HEK293 (cell line): ENCODE results near the gene POGZ.

Experiments
- BCL11A ChIP-seq: fragments of 450-650 bp; formaldehyde crosslinking; IDR thresholded peaks from 2 replicates; pipeline ENCODE4 v1.5.1; 2016; ENCODE audit warnings: low read depth, missing biosample characterization, missing genetic modification characterization
- CTCF ChIP-seq: fragments of 450-650 bp; formaldehyde crosslinking; IDR thresholded peaks from 2 replicates; pipeline ENCODE4 v1.5.1; 2016; ENCODE audit warnings: missing biosample characterization, missing genetic modification characterization
- EGR2 ChIP-seq: fragments of 450-650 bp; formaldehyde crosslinking; IDR thresholded peaks from 2 replicates; pipeline ENCODE4 v1.5.1; 2016; ENCODE audit warnings: low read depth, missing biosample characterization, missing genetic modification characterization
- ELK4 ChIP-seq: IDR thresholded peaks from 2 replicates; pipeline ENCODE4 v1.6.1; 2011; ENCODE audit warnings: mild to moderate bottlenecking, low read depth, low read length, borderline replicate concordance
- GLIS2 ChIP-seq: fragments of 450-650 bp; formaldehyde crosslinking; IDR thresholded peaks from 2 replicates; pipeline ENCODE4 v1.5.1; 2016; ENCODE audit warnings: missing biosample characterization, missing genetic modification characterization
- HOXC10 ChIP-seq: sonication (generic); formaldehyde crosslinking; IDR thresholded peaks from 2 replicates; pipeline ENCODE4 v1.8.1; 2023; ENCODE audit warnings: mild to moderate bottlenecking, missing genetic modification reagents
- MZF1 ChIP-seq: fragments of 450-650 bp; formaldehyde crosslinking; IDR thresholded peaks from 2 replicates; pipeline ENCODE4 v1.5.1; 2017; ENCODE audit warnings: missing biosample characterization, missing genetic modification characterization, borderline replicate concordance
- WT1 ChIP-seq: fragments of 450-650 bp; formaldehyde crosslinking; IDR thresholded peaks from 2 replicates; pipeline ENCODE4 v1.5.1; 2016; ENCODE audit warnings: missing biosample characterization, missing genetic modification characterization
- ZEB2 ChIP-seq: fragments of 450-650 bp; formaldehyde crosslinking; IDR thresholded peaks from 2 replicates; pipeline ENCODE4 v1.5.1; 2016; ENCODE audit warnings: missing biosample characterization, missing genetic modification characterization
- ZNF138 ChIP-seq: fragments of 450-650 bp; formaldehyde crosslinking; IDR thresholded peaks from 2 replicates; pipeline ENCODE4 v1.5.1; 2016; ENCODE audit warnings: missing biosample characterization, missing genetic modification characterization, borderline replicate concordance
- ZNF184 ChIP-seq: fragments of 450-650 bp; IDR thresholded peaks from 2 replicates; pipeline ENCODE4 v1.5.1; 2018; ENCODE audit warnings: missing biosample characterization, mild to moderate bottlenecking, missing genetic modification characterization
- ZNF23 ChIP-seq: fragments of 450-650 bp; formaldehyde crosslinking; IDR thresholded peaks from 2 replicates; pipeline ENCODE4 v1.5.1; 2016; ENCODE audit warnings: missing biosample characterization, missing genetic modification characterization, borderline replicate concordance
- ZNF280D ChIP-seq: fragments of 450-650 bp; formaldehyde crosslinking; IDR thresholded peaks from 2 replicates; pipeline ENCODE4 v1.5.1; 2016; ENCODE audit warnings: missing biosample characterization, missing genetic modification characterization
- ZNF302 ChIP-seq: fragments of 450-650 bp; formaldehyde crosslinking; IDR thresholded peaks from 2 replicates; pipeline ENCODE4 v1.5.1; 2016; ENCODE audit warnings: missing biosample characterization, missing genetic modification characterization, low read depth
- ZNF391 ChIP-seq: fragments of 450-650 bp; formaldehyde crosslinking; IDR thresholded peaks from 2 replicates; pipeline ENCODE4 v1.5.1; 2016; ENCODE audit warnings: low read depth, missing biosample characterization, missing genetic modification characterization, borderline replicate concordance
- ZNF404 ChIP-seq: fragments of 450-650 bp; formaldehyde crosslinking; IDR thresholded peaks from 2 replicates; pipeline ENCODE4 v1.5.1; 2017; ENCODE audit warnings: missing biosample characterization, missing genetic modification characterization
- ZNF529 ChIP-seq: fragments of 450-650 bp; formaldehyde crosslinking; IDR thresholded peaks from 2 replicates; pipeline ENCODE4 v1.5.1; 2017; ENCODE audit warnings: missing genetic modification characterization, missing biosample characterization; ENCODE audit not compliant: insufficient replicate concordance
- ZNF561 ChIP-seq: fragments of 450-650 bp; IDR thresholded peaks from 2 replicates; pipeline ENCODE4 v1.5.1; 2018; ENCODE audit warnings: missing biosample characterization, missing genetic modification characterization, borderline replicate concordance
- ZNF629 ChIP-seq: fragments of 450-650 bp; formaldehyde crosslinking; IDR thresholded peaks from 2 replicates; pipeline ENCODE4 v1.5.1; 2017; ENCODE audit warnings: missing biosample characterization, missing genetic modification characterization
- ZNF654 ChIP-seq: fragments of 450-650 bp; formaldehyde crosslinking; IDR thresholded peaks from 2 replicates; pipeline ENCODE4 v1.5.1; 2016; ENCODE audit warnings: low read depth, missing biosample characterization, missing genetic modification characterization
- ZNF660 ChIP-seq: fragments of 450-650 bp; IDR thresholded peaks from 2 replicates; pipeline ENCODE4 v1.5.1; 2018; ENCODE audit warnings: missing biosample characterization, mild to moderate bottlenecking, missing genetic modification characterization
- ZNF776 ChIP-seq: fragments of 450-650 bp; formaldehyde crosslinking; IDR thresholded peaks from 2 replicates; pipeline ENCODE4 v1.5.0; 2017; ENCODE audit warnings: missing biosample characterization, missing genetic modification characterization, borderline replicate concordance
- ZNF837 ChIP-seq: fragments of 450-650 bp; formaldehyde crosslinking; IDR thresholded peaks from 2 replicates; pipeline ENCODE4 v1.5.1; 2016; ENCODE audit warnings: missing biosample characterization, missing genetic modification characterization
- ZSCAN16 ChIP-seq: fragments of 450-650 bp; formaldehyde crosslinking; IDR thresholded peaks from 2 replicates; pipeline ENCODE4 v1.5.1; 2016; ENCODE audit warnings: missing biosample characterization, missing genetic modification characterization
- ZSCAN4 ChIP-seq: fragments of 450-650 bp; formaldehyde crosslinking; IDR thresholded peaks from 2 replicates; pipeline ENCODE4 v1.5.1; 2017; ENCODE audit warnings: missing biosample characterization, missing genetic modification characterization
- TF ChIP-seq, protein P1 (sequence below): fragments of 450-650 bp; formaldehyde crosslinking; IDR thresholded peaks from 2 replicates; pipeline ENCODE4 v1.5.1; 2016; ENCODE audit warnings: missing biosample characterization, missing genetic modification characterization
- TF ChIP-seq, protein P2 (sequence below): fragments of 450-650 bp; formaldehyde crosslinking; IDR thresholded peaks from 2 replicates; pipeline ENCODE4 v1.5.1; 2017; ENCODE audit warnings: missing biosample characterization, missing genetic modification characterization
- TF ChIP-seq, protein P3 (sequence below): fragments of 450-650 bp; formaldehyde crosslinking; IDR thresholded peaks from 2 replicates; pipeline ENCODE4 v1.5.1; 2017; ENCODE audit warnings: missing biosample characterization, missing genetic modification characterization

The POGZ gene

GRCh38 chr1:151459331-151460046, at the start of gene POGZ (continued):
- TF ChIP-seq, protein P1, sequence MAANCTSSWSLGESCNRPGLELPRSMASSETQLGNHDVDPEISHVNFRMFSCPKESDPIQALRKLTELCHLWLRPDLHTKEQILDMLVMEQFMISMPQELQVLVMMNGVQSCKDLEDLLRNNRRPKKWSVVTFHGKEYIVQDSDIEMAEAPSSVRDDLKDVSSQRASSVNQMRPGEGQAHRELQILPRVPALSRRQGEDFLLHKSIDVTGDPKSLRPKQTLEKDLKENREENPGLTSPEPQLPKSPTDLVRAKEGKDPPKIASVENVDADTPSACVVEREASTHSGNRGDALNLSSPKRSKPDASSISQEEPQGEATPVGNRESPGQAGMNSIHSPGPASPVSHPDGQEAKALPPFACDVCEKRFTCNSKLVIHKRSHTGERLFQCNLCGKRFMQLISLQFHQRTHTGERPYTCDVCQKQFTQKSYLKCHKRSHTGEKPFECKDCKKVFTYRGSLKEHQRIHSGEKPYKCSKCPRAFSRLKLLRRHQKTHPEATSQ, result no peak
- TF ChIP-seq ZSCAN4 (tag by site-specific recombination) (no peak), EGR2 (no peak), ZNF23 (tag by site-specific recombination) (no peak), CTCF (no peak), MZF1 (tag by site-specific recombination) (no peak), ZNF529 (peak; percentile 14), ZNF391 (no peak), ZNF629 (peak; percentile 88), ZNF302 (tag by site-specific recombination) (no peak), ZNF404 (tag by site-specific recombination) (no peak), HOXC10 (no peak), ZNF561 (tag by site-specific recombination) (peak; percentile 57; the same call in 1 of the 2 replicates), GLIS2 (peak; percentile 51; the same call in 1 of the 2 replicates), ZEB2 (tag by site-specific recombination) (0 out of 2 replicates have a peak, but pooled peaks have one; percentile 58), ZNF138 (tag by site-specific recombination) (no peak), ZNF660 (tag by site-specific recombination) (peak; percentile 61), ZNF654 (tag by site-specific recombination) (no peak), ZNF837 (tag by site-specific recombination) (no peak), ZNF280D (tag by site-specific recombination) (no peak), ZNF776 (no peak), ELK4 (peak; percentile 49; the same call in 1 of the 2 replicates), BCL11A (no peak), ZSCAN16 (tag by site-specific recombination) (no peak), WT1 (tag by site-specific recombination) (no peak), ZNF184 (tag by site-specific recombination) (peak; percentile 71; the same call in 1 of the 2 replicates)
- TF ChIP-seq, protein P2, sequence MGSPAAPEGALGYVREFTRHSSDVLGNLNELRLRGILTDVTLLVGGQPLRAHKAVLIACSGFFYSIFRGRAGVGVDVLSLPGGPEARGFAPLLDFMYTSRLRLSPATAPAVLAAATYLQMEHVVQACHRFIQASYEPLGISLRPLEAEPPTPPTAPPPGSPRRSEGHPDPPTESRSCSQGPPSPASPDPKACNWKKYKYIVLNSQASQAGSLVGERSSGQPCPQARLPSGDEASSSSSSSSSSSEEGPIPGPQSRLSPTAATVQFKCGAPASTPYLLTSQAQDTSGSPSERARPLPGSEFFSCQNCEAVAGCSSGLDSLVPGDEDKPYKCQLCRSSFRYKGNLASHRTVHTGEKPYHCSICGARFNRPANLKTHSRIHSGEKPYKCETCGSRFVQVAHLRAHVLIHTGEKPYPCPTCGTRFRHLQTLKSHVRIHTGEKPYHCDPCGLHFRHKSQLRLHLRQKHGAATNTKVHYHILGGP (tag by site-specific recombination), result no peak
- TF ChIP-seq, protein P3, sequence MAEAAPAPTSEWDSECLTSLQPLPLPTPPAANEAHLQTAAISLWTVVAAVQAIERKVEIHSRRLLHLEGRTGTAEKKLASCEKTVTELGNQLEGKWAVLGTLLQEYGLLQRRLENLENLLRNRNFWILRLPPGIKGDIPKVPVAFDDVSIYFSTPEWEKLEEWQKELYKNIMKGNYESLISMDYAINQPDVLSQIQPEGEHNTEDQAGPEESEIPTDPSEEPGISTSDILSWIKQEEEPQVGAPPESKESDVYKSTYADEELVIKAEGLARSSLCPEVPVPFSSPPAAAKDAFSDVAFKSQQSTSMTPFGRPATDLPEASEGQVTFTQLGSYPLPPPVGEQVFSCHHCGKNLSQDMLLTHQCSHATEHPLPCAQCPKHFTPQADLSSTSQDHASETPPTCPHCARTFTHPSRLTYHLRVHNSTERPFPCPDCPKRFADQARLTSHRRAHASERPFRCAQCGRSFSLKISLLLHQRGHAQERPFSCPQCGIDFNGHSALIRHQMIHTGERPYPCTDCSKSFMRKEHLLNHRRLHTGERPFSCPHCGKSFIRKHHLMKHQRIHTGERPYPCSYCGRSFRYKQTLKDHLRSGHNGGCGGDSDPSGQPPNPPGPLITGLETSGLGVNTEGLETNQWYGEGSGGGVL (tag by site-specific recombination), result peak; percentile 92
